Common myeloid progenitor, CD34-positive (primary cell): Measurements from ENCODE around the gene CHSY3.
A peak's percentile ranks its signal among the peaks of the same experiment; 100 is the strongest.

Experiments
- CTCF ChIA-PET: fragments of 350-600 bp; sonication (Branson Sonifier 250); formaldehyde crosslinking; loops from one replicate; lab custom pipeline; 2021; ENCODE audit warnings: antibody characterized with exemption; lab: Charles Lee
- POLR2A ChIA-PET: fragments of 350-600 bp; sonication (Branson Sonifier 250); formaldehyde crosslinking; loops from one replicate; lab custom pipeline; 2021; ENCODE audit warnings: antibody characterized with exemption; lab: Charles Lee
- DNase-seq, 3 donors: peaks; one replicate each; pipeline versions ENCODE4 v3.0.0 to v3.0.0-alpha.2; 2013
- H3K27ac ChIP-seq, 2 experiments: 1 replicate in 1 of 2; 2 replicates in 1 of 2; pipeline ENCODE4 v1.7.0; 2013; ENCODE audit warnings: inconsistent platforms in 2 of 2, low read length in 2 of 2, mild to moderate bottlenecking in 2 of 2, low read depth in 1 of 2, moderate library complexity in 1 of 2; ENCODE audit not compliant: severe bottlenecking in 2 of 2, insufficient read depth in 1 of 2, poor library complexity in 1 of 2
- H3K27me3 ChIP-seq, 5 experiments: replicated peaks in 2 of 5; 1 replicate in 3 of 5; 2 replicates in 2 of 5; pipeline versions ENCODE4 v1.6.1 to v1.7.0; 2013; ENCODE audit warnings: low read length in 4 of 5, mild to moderate bottlenecking in 2 of 5, moderate library complexity in 2 of 5, inconsistent platforms in 1 of 5; ENCODE audit not compliant: insufficient read depth in 5 of 5, control insufficient read depth in 4 of 5
- H3K36me3 ChIP-seq, 4 experiments: 1 replicate in 2 of 4; 2 replicates in 2 of 4; pipeline versions ENCODE4 v1.6.1 to v1.7.0; 2013; ENCODE audit warnings: low read length in 3 of 4, control low read depth in 1 of 4, mild to moderate bottlenecking in 1 of 4; ENCODE audit not compliant: control insufficient read depth in 4 of 4, insufficient read depth in 4 of 4
- H3K4me1 ChIP-seq, 4 experiments: 1 replicate in 3 of 4; 2 replicates in 1 of 4; pipeline versions ENCODE4 v1.6.1 to v1.7.1; 2013; ENCODE audit warnings: low read length in 3 of 4, mild to moderate bottlenecking in 3 of 4, control low read depth in 1 of 4, inconsistent platforms in 1 of 4, moderate library complexity in 1 of 4; ENCODE audit not compliant: control insufficient read depth in 4 of 4, insufficient read depth in 4 of 4; ENCODE audit errors: control extremely low read depth in 1 of 4
- H3K4me3 ChIP-seq, 7 experiments: 1 replicate in 4 of 7; 2 replicates in 3 of 7; pipeline versions ENCODE4 v1.5.1 to v1.7.0; 2013; ENCODE audit warnings: mild to moderate bottlenecking in 7 of 7, low read length in 6 of 7, moderate library complexity in 6 of 7, inconsistent platforms in 2 of 7, low read depth in 2 of 7, control low read depth in 1 of 7; ENCODE audit not compliant: insufficient read depth in 4 of 7, control insufficient read depth in 1 of 7; ENCODE audit errors: extremely low read depth in 1 of 7
- H3K9me3 ChIP-seq, 5 experiments: 1 replicate in 4 of 5; 2 replicates in 1 of 5; pipeline versions ENCODE4 v1.6.1 to v1.7.1; 2013; ENCODE audit warnings: low read length in 4 of 5, mild to moderate bottlenecking in 2 of 5, inconsistent platforms in 1 of 5, low read depth in 1 of 5, moderate library complexity in 1 of 5; ENCODE audit not compliant: control insufficient read depth in 4 of 5, insufficient read depth in 2 of 5; ENCODE audit errors: control extremely low read depth in 1 of 5
- WGBS: methylation state at CpG from one replicate; pipeline ENCODE4 v1.1.5; 2013; ENCODE audit not compliant: insufficient coverage; 5-methylcytosine and 5-hydroxymethylcytosine counted together

CHSY3 gene

DNA sequence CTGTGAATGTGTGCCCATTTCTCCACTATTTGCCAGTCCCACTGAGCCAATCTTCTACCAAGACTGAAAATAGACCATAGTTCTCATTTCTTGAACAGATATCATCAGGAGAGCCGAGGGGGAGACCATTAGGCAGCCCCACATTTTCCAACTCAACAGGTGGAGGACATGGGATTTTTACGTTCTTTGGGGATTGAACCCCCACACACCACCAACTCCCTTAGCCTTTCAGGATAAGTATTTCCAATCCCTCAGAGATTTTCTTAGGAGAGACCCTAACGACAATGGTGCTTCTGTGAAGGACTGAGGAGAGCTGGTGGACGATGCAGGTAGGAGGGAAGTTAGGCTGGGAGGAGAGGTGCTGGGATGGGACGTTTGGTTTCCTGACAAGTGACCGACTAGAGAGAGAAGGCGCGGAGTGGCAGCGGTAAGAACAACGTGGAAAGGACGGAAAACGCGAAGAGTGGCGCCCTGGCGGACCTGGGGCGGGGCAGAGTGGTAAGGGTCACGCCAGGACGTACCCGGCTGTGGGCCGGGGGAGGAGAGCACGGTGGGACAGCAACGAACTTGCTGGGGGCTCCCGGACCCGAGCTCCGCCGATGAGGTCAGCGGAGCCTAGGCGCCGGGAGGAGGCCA lies 681 bp upstream of the CHSY3 start:
- peaks cover 11 to 49% (median 28%) of the 10 kb centered on the region in 5 experiments for H3K27me3 ChIP-seq
- ChIA-PET POLR2A (no interaction called here), CTCF (no interaction called here)
- no peak overlapping the region for H3K27ac ChIP-seq
- H3K36me3 ChIP-seq = no peaks in the 10 kb centered on the region
- no peaks in the 10 kb centered on the region for H3K9me3 ChIP-seq
- peak overlapping the region; percentile 18 to 77 (median 66) for H3K4me3 ChIP-seq
- under 1% methylated on average over 26 of the region's 29 CpGs for whole genome bisulfite sequencing
- DNase-seq = peak in 1 of 3 donors; percentile 7
- peaks cover 0 to 29% (median 25%) of the 10 kb centered on the region in 4 experiments for H3K4me1 ChIP-seq

GRCh38 chr5:129904667-129905472 lies 605 bp downstream of the CHSY3 start:
- ChIA-PET POLR2A (no interaction called here), CTCF (no interaction called here)
- Histone ChIP-seq H3K27ac (no peak overlapping the region), H3K9me3 (no peaks in the 10 kb centered on the region), H3K36me3 (no peaks in the 10 kb centered on the region), H3K4me3 (peak overlapping the region in 6 of 7 experiments; percentile 49 to 77 (median 66)), H3K27me3 (peaks cover 11 to 49% (median 28%) of the 10 kb centered on the region in 5 experiments), H3K4me1 (peaks cover 0 to 29% (median 25%) of the 10 kb centered on the region in 4 experiments)
- WGBS = 0% methylated on average over 105 of the region's 105 CpGs
- DNase-seq = peak in 1 of 3 donors; percentile 50

- no peaks in the 10 kb centered on the region for H3K9me3 ChIP-seq
- no peaks in the 10 kb centered on the region for H3K36me3 ChIP-seq
- peak in 2 of 3 donors; percentile 31 to 34 for DNase-seq
- H3K4me3 ChIP-seq = peak overlapping the region in 6 of 7 experiments; percentile 49 to 77 (median 66)
- H3K4me1 ChIP-seq = peaks cover 0 to 29% (median 25%) of the 10 kb centered on the region in 4 experiments
- 1% methylated on average over 37 of the region's 37 CpGs for WGBS
- ChIA-PET CTCF (no interaction called here), POLR2A (no interaction called here)
- H3K27me3 ChIP-seq = peaks cover 13 to 49% (median 28%) of the 10 kb centered on the region in 5 experiments
- H3K27ac ChIP-seq = no peak overlapping the region
Measured at GRCh38 chr5:129905473-129906176, 1.4 kb downstream of the CHSY3 start.

- ChIA-PET CTCF (no interaction called here), POLR2A (no interaction called here)
- Histone ChIP-seq H3K27ac (no peak overlapping the region), H3K27me3 (peaks cover 11 to 49% (median 28%) of the 10 kb centered on the region in 5 experiments), H3K36me3 (no peaks in the 10 kb centered on the region), H3K4me1 (peaks cover 0 to 29% (median 25%) of the 10 kb centered on the region in 4 experiments), H3K9me3 (no peaks in the 10 kb centered on the region), H3K4me3 (peak overlapping the region in 3 of 7 experiments; percentile 42 to 77 (median 67))
- 26% methylated on average over 14 of the region's 20 CpGs for WGBS
- DNase-seq = no peak
Measured at GRCh38 chr5:129906177-129906887, 2.1 kb downstream of the CHSY3 start.

DNA sequence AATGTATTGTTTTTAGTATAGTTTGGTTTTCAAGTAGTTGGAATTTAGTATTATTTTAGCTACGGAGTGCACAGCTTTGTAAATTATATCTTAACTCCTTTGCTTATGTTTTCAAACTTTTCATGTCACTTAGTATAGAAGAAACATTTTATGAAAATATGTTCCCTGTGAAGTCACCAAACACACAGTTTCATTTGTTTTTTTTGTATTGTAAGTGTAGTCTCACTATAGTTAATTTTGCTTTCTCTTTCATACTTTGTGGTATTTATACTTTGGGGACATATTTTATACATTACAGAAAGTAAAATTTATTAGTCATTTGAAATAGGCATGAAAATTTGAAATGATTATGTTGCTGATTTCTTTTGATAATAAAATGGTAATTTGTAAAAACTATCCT lies 5.0 kb downstream of the CHSY3 start:
- Histone ChIP-seq H3K27me3 (peaks cover 11 to 39% (median 18%) of the 10 kb centered on the region in 5 experiments), H3K4me3 (no peak overlapping the region), H3K4me1 (peaks cover 0 to 23% (median 19%) of the 10 kb centered on the region in 4 experiments), H3K36me3 (no peaks in the 10 kb centered on the region), H3K27ac (no peak overlapping the region), H3K9me3 (no peaks in the 10 kb centered on the region)
- CTCF ChIA-PET = no interaction called here
- no CpG with 5 or more reads among the region's 1 CpG for WGBS
- DNase-seq = no peak
- POLR2A ChIA-PET = no interaction called here

GRCh38 chr5:129912601-129913255 lies 8.5 kb downstream of the CHSY3 start:
- Histone ChIP-seq H3K36me3 (no peaks in the 10 kb centered on the region), H3K9me3 (no peaks in the 10 kb centered on the region), H3K4me3 (no peak overlapping the region), H3K4me1 (peaks cover 0 to 7% (median 0%) of the 10 kb centered on the region in 4 experiments), H3K27ac (no peak overlapping the region), H3K27me3 (peaks cover 0 to 7% (median 2%) of the 10 kb centered on the region in 5 experiments)
- POLR2A ChIA-PET = interaction anchor here (0.7 kb wide), 1 partner anchor 69 kb away, joined by 3 read pairs; no protein-coding TSS in a partner anchor
- CTCF ChIA-PET = no interaction called here
- WGBS = no CpG with 5 or more reads among the region's 1 CpG
- DNase-seq = no peak
